Measurements from ENCODE around the gene ADGRB3. TPM values are rescaled to one million over a fixed set of nuclear protein-coding genes. Genes with fewer than 3 reads are reported as not detected.

Gene ADGRB3
- total and polyA plus RNA-seq, 7 donors = 0.60 to 11.5 (median 9.7) TPM; not detected in 1

GRCh38 chr6:68826501-68826900 lies 191.4 kb downstream of the ADGRB3 start:
- no peaks in the 10 kb centered on the region for H3K36me3 ChIP-seq
- H3K27me3 ChIP-seq = no peaks in the 10 kb centered on the region
- TF ChIP-seq CTCF (IDR thresholded peaks at IDR 0.05) = no peak
- no peak for TF ChIP-seq POLR2A (IDR thresholded peaks at IDR 0.05)
- no peak for TF ChIP-seq EP300 (IDR thresholded peaks at IDR 0.05)
- no peak for TF ChIP-seq POLR2AphosphoS5 (IDR thresholded peaks at IDR 0.05)
- no peak overlapping the region for H3K27ac ChIP-seq
- intact Hi-C loops (cut with DNase I) = no loop called here
- no peaks in the 10 kb centered on the region for H3K9me3 ChIP-seq
- DNase-seq = no peak
- H3K4me3 ChIP-seq = no peak overlapping the region
- no peaks in the 10 kb centered on the region for H3K4me1 ChIP-seq

GRCh38 chr6:68834551-68834950 lies 199.5 kb downstream of the ADGRB3 start:
- Histone ChIP-seq H3K36me3 (no peaks in the 10 kb centered on the region), H3K27ac (no peak overlapping the region), H3K27me3 (no peaks in the 10 kb centered on the region), H3K4me1 (no peaks in the 10 kb centered on the region), H3K4me3 (no peak overlapping the region), H3K9me3 (no peaks in the 10 kb centered on the region)
- DNase-seq = no peak
- TF ChIP-seq CTCF (IDR thresholded peaks at IDR 0.05) (no peak), POLR2A (IDR thresholded peaks at IDR 0.05) (no peak), POLR2AphosphoS5 (IDR thresholded peaks at IDR 0.05) (no peak), EP300 (IDR thresholded peaks at IDR 0.05) (no peak)
- 50 to 54% methylated on average over 5 of the region's 5 CpGs for WGBS, 2 donors
- intact Hi-C loops (cut with DNase I) = no loop called here

- Histone ChIP-seq H3K4me3 (no peak overlapping the region), H3K4me1 (no peaks in the 10 kb centered on the region)
- intact Hi-C loops (cut with DNase I) = no loop called here
Observed at GRCh38 chr6:68838571-68838970, 203.5 kb downstream of the ADGRB3 start.

GRCh38 chr6:68852791-68853190 lies 217.7 kb downstream of the ADGRB3 start:
- Histone ChIP-seq H3K9me3 (no peaks in the 10 kb centered on the region), H3K27ac (no peak overlapping the region), H3K4me1 (no peaks in the 10 kb centered on the region), H3K36me3 (no peaks in the 10 kb centered on the region), H3K27me3 (no peaks in the 10 kb centered on the region), H3K4me3 (no peak overlapping the region)
- TF ChIP-seq POLR2A (IDR thresholded peaks at IDR 0.05) = no peak
- intact Hi-C loops (cut with DNase I) = no loop called here
- no peak for DNase-seq

More at GRCh38 chr6:68838571-68838970, 203.5 kb downstream of the ADGRB3 start:
- H3K27ac ChIP-seq = no peak overlapping the region
- DNase-seq = no peak
- TF ChIP-seq EP300 (IDR thresholded peaks at IDR 0.05) (no peak), POLR2AphosphoS5 (IDR thresholded peaks at IDR 0.05) (no peak), POLR2A (IDR thresholded peaks at IDR 0.05) (no peak), CTCF (IDR thresholded peaks at IDR 0.05) (no peak)
- no peaks in the 10 kb centered on the region for H3K9me3 ChIP-seq
- H3K27me3 ChIP-seq = no peaks in the 10 kb centered on the region
- H3K36me3 ChIP-seq = no peaks in the 10 kb centered on the region

GRCh38 chr6:68859233-68859632 lies 224.2 kb downstream of the ADGRB3 start:
- intact Hi-C loops (cut with DNase I) = no loop called here
- Histone ChIP-seq H3K36me3 (no peaks in the 10 kb centered on the region), H3K27me3 (no peaks in the 10 kb centered on the region), H3K27ac (no peak overlapping the region), H3K4me3 (no peak overlapping the region), H3K9me3 (peaks cover 0 to 6% (median 3%) of the 10 kb centered on the region in 4 donors), H3K4me1 (no peaks in the 10 kb centered on the region)
- 76 to 89% methylated on average over 1 of the region's 1 CpG for WGBS, 2 donors
- TF ChIP-seq POLR2A (IDR thresholded peaks at IDR 0.05) (no peak), POLR2AphosphoS5 (IDR thresholded peaks at IDR 0.05) (no peak), CTCF (IDR thresholded peaks at IDR 0.05) (no peak), EP300 (IDR thresholded peaks at IDR 0.05) (no peak)
- no peak for DNase-seq

Data from sigmoid colon (tissue), 7 donors.